ENCODE results near the gene HCN3. TPM values are rescaled to one million over a fixed set of nuclear protein-coding genes. Genes with fewer than 3 reads are reported as not detected.
A peak's percentile ranks its signal among the peaks of the same experiment; 100 is the strongest.

Gene HCN3
- total and polyA plus RNA-seq, 2 of the 13 experiments (the other 11 are each of a cell fraction or from before 2014, with no cell fraction given): 2.4 to 10.2 TPM

DNA sequence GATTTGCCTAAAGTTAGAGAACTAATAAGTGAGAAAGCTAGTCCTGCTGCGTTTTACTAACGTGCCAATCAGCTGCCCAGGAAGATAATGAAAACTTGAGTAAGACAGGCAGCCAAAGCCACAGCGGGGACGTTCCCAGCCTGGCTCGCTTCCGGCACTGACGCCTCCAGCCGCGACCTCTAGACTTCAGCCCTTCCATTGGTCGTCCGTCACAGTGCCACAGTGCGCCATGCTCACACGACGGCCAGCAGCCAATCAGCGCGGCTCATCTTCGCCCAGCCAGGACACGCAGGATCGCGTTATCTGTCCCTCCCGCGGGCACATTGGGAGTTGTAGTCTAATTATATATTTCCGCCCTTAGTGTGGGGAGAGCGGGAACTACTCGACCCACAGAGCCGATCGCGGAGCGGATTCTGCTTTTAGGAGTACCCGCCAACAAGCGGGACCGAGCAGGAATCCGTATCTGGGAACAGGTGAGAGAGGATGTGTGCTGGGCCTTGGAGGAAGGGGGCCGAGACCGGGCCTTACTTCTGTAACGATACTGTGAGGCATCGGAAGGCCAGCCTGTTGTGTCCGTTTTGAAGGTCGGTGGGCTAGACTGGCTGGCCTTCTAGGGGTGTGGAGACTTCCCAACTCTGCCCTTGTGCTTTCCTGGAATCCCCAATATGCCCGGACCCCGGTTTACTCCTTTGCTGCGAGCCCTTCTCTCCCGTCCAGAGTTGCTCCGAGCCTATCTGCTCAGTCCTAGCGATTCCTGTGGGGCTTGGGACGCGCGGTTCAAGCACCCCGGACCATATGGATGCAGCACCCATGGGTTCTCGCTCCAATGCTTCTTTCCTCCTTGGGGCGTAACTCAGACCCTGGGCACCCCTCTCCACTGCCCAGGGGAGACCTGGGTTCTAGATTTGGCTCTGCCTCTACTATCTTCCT, 31.5 kb downstream of the HCN3 start, which contains the start of gene FDPS (continued):
- TF ChIP-seq ZNF430 (CRISPR knock-in tag; IDR thresholded peaks at IDR 0.05): peak; percentile 52; the same call in 1 of the 2 replicates
- peak; percentile 73 for TF ChIP-seq PHF8 (CRISPR knock-in tag; IDR thresholded peaks at IDR 0.05)
- TF ChIP-seq, protein P1, sequence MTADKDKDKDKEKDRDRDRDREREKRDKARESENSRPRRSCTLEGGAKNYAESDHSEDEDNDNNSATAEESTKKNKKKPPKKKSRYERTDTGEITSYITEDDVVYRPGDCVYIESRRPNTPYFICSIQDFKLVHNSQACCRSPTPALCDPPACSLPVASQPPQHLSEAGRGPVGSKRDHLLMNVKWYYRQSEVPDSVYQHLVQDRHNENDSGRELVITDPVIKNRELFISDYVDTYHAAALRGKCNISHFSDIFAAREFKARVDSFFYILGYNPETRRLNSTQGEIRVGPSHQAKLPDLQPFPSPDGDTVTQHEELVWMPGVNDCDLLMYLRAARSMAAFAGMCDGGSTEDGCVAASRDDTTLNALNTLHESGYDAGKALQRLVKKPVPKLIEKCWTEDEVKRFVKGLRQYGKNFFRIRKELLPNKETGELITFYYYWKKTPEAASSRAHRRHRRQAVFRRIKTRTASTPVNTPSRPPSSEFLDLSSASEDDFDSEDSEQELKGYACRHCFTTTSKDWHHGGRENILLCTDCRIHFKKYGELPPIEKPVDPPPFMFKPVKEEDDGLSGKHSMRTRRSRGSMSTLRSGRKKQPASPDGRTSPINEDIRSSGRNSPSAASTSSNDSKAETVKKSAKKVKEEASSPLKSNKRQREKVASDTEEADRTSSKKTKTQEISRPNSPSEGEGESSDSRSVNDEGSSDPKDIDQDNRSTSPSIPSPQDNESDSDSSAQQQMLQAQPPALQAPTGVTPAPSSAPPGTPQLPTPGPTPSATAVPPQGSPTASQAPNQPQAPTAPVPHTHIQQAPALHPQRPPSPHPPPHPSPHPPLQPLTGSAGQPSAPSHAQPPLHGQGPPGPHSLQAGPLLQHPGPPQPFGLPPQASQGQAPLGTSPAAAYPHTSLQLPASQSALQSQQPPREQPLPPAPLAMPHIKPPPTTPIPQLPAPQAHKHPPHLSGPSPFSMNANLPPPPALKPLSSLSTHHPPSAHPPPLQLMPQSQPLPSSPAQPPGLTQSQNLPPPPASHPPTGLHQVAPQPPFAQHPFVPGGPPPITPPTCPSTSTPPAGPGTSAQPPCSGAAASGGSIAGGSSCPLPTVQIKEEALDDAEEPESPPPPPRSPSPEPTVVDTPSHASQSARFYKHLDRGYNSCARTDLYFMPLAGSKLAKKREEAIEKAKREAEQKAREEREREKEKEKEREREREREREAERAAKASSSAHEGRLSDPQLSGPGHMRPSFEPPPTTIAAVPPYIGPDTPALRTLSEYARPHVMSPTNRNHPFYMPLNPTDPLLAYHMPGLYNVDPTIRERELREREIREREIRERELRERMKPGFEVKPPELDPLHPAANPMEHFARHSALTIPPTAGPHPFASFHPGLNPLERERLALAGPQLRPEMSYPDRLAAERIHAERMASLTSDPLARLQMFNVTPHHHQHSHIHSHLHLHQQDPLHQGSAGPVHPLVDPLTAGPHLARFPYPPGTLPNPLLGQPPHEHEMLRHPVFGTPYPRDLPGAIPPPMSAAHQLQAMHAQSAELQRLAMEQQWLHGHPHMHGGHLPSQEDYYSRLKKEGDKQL (CRISPR knock-in tag; IDR thresholded peaks at IDR 0.05; ENCODE audit: low read depth): 0 out of 2 replicates have a peak, but pooled peaks have one; percentile 6
- TF ChIP-seq RAD51 (IDR thresholded peaks at IDR 0.05; ENCODE audit: borderline replicate concordance): no peak
- no peak; the same call in 1 of the 2 replicates for TF ChIP-seq ZNF468 (CRISPR knock-in tag; IDR thresholded peaks at IDR 0.05)
- TF ChIP-seq, protein P2, sequence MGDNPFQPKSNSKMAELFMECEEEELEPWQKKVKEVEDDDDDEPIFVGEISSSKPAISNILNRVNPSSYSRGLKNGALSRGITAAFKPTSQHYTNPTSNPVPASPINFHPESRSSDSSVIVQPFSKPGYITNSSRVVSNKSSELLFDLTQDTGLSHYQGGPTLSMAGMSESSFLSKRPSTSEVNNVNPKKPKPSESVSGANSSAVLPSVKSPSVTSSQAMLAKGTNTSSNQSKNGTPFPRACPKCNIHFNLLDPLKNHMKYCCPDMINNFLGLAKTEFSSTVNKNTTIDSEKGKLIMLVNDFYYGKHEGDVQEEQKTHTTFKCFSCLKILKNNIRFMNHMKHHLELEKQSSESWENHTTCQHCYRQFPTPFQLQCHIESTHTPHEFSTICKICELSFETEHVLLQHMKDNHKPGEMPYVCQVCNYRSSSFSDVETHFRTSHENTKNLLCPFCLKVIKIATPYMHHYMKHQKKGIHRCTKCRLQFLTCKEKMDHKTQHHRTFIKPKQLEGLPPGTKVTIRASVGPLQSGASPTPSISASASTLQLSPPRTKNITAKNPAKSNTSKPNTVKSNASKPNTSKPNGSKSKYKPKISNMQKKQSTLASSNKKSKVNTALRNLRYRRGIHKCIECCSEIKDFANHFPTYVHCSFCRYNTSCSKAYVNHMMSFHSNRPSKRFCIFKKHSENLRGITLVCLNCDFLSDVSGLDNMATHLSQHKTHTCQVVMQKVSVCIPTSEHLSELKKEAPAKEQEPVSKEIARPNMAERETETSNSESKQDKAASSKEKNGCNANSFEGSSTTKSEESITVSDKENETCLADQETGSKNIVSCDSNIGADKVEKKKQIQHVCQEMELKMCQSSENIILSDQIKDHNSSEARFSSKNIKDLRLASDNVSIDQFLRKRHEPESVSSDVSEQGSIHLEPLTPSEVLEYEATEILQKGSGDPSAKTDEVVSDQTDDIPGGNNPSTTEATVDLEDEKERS (CRISPR knock-in tag; IDR thresholded peaks at IDR 0.05): no peak; the same call in 1 of the 2 replicates
- no peak for TF ChIP-seq HNRNPH1 (optimal IDR thresholded peaks at IDR 0.05; ENCODE audit: low read depth, low read length)
- peak; percentile 56; the same call in 1 of the 2 replicates for TF ChIP-seq MYC (CRISPR knock-in tag; IDR thresholded peaks at IDR 0.05; ENCODE audit: borderline replicate concordance)
- TF ChIP-seq, protein P3, sequence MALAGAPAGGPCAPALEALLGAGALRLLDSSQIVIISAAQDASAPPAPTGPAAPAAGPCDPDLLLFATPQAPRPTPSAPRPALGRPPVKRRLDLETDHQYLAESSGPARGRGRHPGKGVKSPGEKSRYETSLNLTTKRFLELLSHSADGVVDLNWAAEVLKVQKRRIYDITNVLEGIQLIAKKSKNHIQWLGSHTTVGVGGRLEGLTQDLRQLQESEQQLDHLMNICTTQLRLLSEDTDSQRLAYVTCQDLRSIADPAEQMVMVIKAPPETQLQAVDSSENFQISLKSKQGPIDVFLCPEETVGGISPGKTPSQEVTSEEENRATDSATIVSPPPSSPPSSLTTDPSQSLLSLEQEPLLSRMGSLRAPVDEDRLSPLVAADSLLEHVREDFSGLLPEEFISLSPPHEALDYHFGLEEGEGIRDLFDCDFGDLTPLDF (CRISPR knock-in tag; IDR thresholded peaks at IDR 0.05): peak; percentile 94
- TF ChIP-seq ZBTB7B (CRISPR knock-in tag; IDR thresholded peaks at IDR 0.05): no peak
- TF ChIP-seq ZSCAN9 (CRISPR knock-in tag; IDR thresholded peaks at IDR 0.05; ENCODE audit: borderline replicate concordance): no peak; the same call in 1 of the 2 replicates
- TF ChIP-seq, protein P4, sequence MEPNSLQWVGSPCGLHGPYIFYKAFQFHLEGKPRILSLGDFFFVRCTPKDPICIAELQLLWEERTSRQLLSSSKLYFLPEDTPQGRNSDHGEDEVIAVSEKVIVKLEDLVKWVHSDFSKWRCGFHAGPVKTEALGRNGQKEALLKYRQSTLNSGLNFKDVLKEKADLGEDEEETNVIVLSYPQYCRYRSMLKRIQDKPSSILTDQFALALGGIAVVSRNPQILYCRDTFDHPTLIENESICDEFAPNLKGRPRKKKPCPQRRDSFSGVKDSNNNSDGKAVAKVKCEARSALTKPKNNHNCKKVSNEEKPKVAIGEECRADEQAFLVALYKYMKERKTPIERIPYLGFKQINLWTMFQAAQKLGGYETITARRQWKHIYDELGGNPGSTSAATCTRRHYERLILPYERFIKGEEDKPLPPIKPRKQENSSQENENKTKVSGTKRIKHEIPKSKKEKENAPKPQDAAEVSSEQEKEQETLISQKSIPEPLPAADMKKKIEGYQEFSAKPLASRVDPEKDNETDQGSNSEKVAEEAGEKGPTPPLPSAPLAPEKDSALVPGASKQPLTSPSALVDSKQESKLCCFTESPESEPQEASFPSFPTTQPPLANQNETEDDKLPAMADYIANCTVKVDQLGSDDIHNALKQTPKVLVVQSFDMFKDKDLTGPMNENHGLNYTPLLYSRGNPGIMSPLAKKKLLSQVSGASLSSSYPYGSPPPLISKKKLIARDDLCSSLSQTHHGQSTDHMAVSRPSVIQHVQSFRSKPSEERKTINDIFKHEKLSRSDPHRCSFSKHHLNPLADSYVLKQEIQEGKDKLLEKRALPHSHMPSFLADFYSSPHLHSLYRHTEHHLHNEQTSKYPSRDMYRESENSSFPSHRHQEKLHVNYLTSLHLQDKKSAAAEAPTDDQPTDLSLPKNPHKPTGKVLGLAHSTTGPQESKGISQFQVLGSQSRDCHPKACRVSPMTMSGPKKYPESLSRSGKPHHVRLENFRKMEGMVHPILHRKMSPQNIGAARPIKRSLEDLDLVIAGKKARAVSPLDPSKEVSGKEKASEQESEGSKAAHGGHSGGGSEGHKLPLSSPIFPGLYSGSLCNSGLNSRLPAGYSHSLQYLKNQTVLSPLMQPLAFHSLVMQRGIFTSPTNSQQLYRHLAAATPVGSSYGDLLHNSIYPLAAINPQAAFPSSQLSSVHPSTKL (CRISPR knock-in tag; IDR thresholded peaks at IDR 0.05): 0 out of 2 replicates have a peak, but pooled peaks have one; percentile 25
- peak; percentile 74; the same call in 1 of the 2 replicates for TF ChIP-seq NFKB2 (CRISPR knock-in tag; IDR thresholded peaks at IDR 0.05; ENCODE audit: borderline replicate concordance)
- TF ChIP-seq ZIK1 (CRISPR knock-in tag; IDR thresholded peaks at IDR 0.05; ENCODE audit: borderline replicate concordance, low read depth): peak; percentile 64; the same call in 1 of the 2 replicates
